Ovary (tissue), 9 donors: ENCODE results near the gene SPAG5. TPM values are rescaled to one million over a fixed set of nuclear protein-coding genes. Genes with fewer than 3 reads are reported as not detected.

Experiments used
- DNase-seq, 5 donors: peaks; one replicate each; pipeline ENCODE4 v3.0.0-alpha.2; 2019 to 2020
- H3K27ac ChIP-seq, 2 donors: fragments of 200-600 bp; one replicate each; pipeline versions ENCODE4 v1.5.1 to v1.8.0; 2019 to 2022
- H3K27me3 ChIP-seq: fragments of 200-600 bp; one replicate; pipeline ENCODE4 v1.8.0; 2022
- H3K36me3 ChIP-seq: fragments of 200-600 bp; sonication (generic); one replicate; pipeline ENCODE4 v1.5.1; 2019
- H3K4me1 ChIP-seq: one replicate; pipeline ENCODE4 v1.8.1; 2013; ENCODE audit warnings: mild to moderate bottlenecking, moderate library complexity; ENCODE audit not compliant: insufficient read depth
- H3K4me3 ChIP-seq: fragments of 200-600 bp; sonication (generic); one replicate; pipeline ENCODE4 v1.5.1; 2017
- H3K9me3 ChIP-seq, 2 donors: fragments of 200-600 bp in 1 of 2; sonication (generic) in 1 of 2; one replicate each; pipeline versions ENCODE4 v1.5.1 to v1.8.1; 2013 to 2019; ENCODE audit warnings: mild to moderate bottlenecking in 1 of 2, moderate library complexity in 1 of 2
- EP300 ChIP-seq: sonication (generic); formaldehyde crosslinking; IDR thresholded peaks from one replicate; pipeline ENCODE4 v1.6.1; 2017; ENCODE audit warnings: antibody characterized with exemption
- POLR2A ChIP-seq: fragments of 450-650 bp; IDR thresholded peaks from one replicate; pipeline ENCODE4 v1.6.1; 2017; ENCODE audit warnings: antibody characterized with exemption, mild to moderate bottlenecking, moderate library complexity
- WGBS, 3 donors: extraction: QIAGEN DNeasy Blood & Tissue Kit in 1 of 3; methylation state at CpG; one replicate each; pipeline versions ENCODE4 v1.1.5 to v1.1.7; 2013 to 2017; 5-methylcytosine and 5-hydroxymethylcytosine counted together
- intact Hi-C, 4 donors: fragments of 100-400 bp; cut with DNase I; formaldehyde crosslinking; loops; one replicate each; pipeline versions ENCODE4 v1.11.0 to v1.15.1; 2022 to 2023
- polyA plus RNA-seq, 2 donors: library from polyadenylated mRNA; stranded (reverse); fragments of 200-250 nt in 1 of 2; fragments of 350-450 nt in 1 of 2; fragmentation: Illumina TruSeq in 1 of 2; extraction: RNeasy Lipid Tissue Mini Kit (QIAGEN cat#74804) in 1 of 2; gene quantifications; one replicate each; pipeline ENCODE4 v1.2.3, GENCODE V29; 2013 to 2014
- total RNA-seq, 7 donors: library from RNA; depleted of rRNA in 2 of 7; stranded (reverse); fragments of >200 nt in 2 of 7; fragmentation: NEBNext Ultra II Directional in 3 of 7; extraction: Animal tissue kit (Norgen Biotek cat#: 25700) in 3 of 7; gene quantifications; one replicate each; pipeline versions ENCODE4 v1.1.0 to v1.2.4, GENCODE V29; 2016 to 2023
- TF ChIP-seq, protein P1 (sequence below), 3 donors: fragments of 450-650 bp in 2 of 3; fragments of 200-600 bp in 1 of 3; IDR thresholded peaks; one replicate each; pipeline versions ENCODE4 v1.5.1 to v1.8.0; 2016 to 2022; ENCODE audit warnings: antibody characterized with exemption in 3 of 3, mild to moderate bottlenecking in 1 of 3
- donor health status: DM: no; HTN: no; CAD: no; lungs with moderate emphysema.
- donor health status: DM: no; HTN: no; CAD: no.
- donor health status: Bipolar disorder and iron deficiency.
- donor health status: DM: yes; HTN: yes; CAD: no.
- donor health status: DM: no; HTN: no; CAD: no.
- donor health status: DM: yes; HTN: yes; CAD: no.

SPAG5 gene
- total and polyA plus RNA-seq, 9 donors = 2.1 to 5.0 (median 3.3) TPM

DNA sequence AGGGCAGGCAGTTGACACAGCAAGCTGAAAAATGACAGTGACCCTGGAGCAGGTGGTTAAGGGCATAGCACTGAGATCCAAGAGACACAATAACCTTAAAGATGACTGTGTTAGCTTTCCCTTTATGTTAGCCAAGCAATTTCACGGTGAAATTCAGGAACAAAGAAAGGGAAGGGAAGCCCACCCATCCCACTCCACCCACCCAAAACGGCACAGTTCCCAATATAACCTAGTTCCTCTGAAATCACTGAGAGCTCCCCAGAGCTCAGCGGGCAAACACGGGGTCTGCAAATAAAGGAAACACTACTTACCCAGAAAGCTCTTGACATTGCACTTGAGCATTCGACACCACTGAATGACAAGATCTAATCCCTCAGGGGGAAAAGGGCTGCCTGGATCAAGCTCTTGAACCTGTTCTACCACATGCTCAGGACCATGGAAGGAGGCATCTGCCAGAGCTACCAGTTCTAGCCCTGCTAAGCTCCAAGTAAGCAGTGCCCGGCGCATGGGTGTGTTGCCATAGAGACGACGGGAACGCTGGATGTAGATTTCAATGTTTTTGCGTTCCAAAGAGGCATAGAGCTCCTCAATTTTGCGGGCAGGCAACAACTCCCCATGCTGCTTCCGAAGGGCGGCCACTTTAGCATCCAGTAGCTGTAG is 35.5 kb upstream of the SPAG5 start:
- DNase-seq = no peak
- Histone ChIP-seq H3K4me3 (no peak overlapping the region), H3K4me1 (no peaks in the 10 kb centered on the region), H3K9me3 (no peaks in the 10 kb centered on the region), H3K36me3 (no peaks in the 10 kb centered on the region), H3K27me3 (no peaks in the 10 kb centered on the region), H3K27ac (no peak overlapping the region)
- TF ChIP-seq, protein P1, sequence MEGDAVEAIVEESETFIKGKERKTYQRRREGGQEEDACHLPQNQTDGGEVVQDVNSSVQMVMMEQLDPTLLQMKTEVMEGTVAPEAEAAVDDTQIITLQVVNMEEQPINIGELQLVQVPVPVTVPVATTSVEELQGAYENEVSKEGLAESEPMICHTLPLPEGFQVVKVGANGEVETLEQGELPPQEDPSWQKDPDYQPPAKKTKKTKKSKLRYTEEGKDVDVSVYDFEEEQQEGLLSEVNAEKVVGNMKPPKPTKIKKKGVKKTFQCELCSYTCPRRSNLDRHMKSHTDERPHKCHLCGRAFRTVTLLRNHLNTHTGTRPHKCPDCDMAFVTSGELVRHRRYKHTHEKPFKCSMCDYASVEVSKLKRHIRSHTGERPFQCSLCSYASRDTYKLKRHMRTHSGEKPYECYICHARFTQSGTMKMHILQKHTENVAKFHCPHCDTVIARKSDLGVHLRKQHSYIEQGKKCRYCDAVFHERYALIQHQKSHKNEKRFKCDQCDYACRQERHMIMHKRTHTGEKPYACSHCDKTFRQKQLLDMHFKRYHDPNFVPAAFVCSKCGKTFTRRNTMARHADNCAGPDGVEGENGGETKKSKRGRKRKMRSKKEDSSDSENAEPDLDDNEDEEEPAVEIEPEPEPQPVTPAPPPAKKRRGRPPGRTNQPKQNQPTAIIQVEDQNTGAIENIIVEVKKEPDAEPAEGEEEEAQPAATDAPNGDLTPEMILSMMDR (IDR thresholded peaks at IDR 0.05) = no peak
- TF ChIP-seq POLR2A (no peak), EP300 (no peak)
- WGBS, 3 donors = 88 to 91% (median 88%) methylated on average over 14 of the region's 14 CpGs
- intact Hi-C loops = no loop called here

DNA sequence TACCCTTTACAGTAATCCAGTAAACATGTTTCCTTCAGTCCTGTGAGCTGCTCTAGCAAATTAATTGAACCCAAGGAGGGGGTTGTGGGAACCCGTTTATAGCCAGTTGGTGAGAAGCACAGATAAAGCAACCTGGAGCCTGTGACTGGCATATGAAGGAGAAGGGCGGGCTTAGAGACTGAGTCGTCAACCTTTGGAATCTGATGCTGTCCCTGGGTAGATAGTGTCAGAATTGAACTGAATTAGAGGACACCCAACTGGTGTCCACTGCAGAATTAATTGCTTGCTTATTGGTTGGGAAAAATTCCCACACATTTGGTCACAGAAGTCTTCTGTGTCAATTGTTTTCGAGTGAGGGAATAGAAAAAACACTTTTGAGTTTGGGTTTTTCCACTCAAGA is 28.0 kb upstream of the SPAG5 start:
- no peaks in the 10 kb centered on the region for H3K27me3 ChIP-seq
- H3K4me1 ChIP-seq = no peaks in the 10 kb centered on the region
- intact Hi-C loops = no loop called here
- no peaks in the 10 kb centered on the region for H3K36me3 ChIP-seq
- H3K4me3 ChIP-seq = no peak overlapping the region
- H3K9me3 ChIP-seq = no peaks in the 10 kb centered on the region
- TF ChIP-seq EP300 (no peak), POLR2A (no peak)
- TF ChIP-seq, protein P1 (IDR thresholded peaks at IDR 0.05) = no peak
- no peak for DNase-seq
- 86 to 92% (median 89%) methylated on average over 4 of the region's 4 CpGs for WGBS, 3 donors
- H3K27ac ChIP-seq = no peak overlapping the region

DNA sequence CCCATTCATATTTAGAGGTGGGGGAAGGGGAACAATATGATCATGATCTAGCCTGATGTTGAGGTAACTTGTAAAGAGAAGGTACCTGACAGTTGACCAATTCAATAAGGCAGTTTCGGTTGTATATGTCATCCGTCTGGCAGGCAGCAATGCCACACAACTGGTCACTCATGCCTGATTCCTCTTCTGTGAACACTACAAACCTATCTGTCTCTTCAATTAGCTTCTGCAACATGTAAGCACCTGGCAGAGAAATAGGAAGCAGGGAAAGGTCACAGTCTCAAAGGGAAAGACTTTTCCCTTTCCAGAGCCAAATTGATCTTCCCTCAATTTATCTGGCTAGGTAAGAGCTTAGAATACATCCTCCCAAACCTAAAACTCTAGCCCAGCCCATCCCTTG is 25.3 kb upstream of the SPAG5 start:
- no peaks in the 10 kb centered on the region for H3K27me3 ChIP-seq
- H3K27ac ChIP-seq = no peak overlapping the region
- WGBS, 3 donors = 93 to 97% (median 97%) methylated on average over 2 of the region's 2 CpGs
- DNase-seq = no peak
- no peaks in the 10 kb centered on the region for H3K9me3 ChIP-seq
- no peak for TF ChIP-seq EP300
- TF ChIP-seq POLR2A = no peak
- TF ChIP-seq, protein P1 (IDR thresholded peaks at IDR 0.05) = no peak
- H3K4me3 ChIP-seq = no peak overlapping the region
- intact Hi-C loops = no loop called here
- H3K36me3 ChIP-seq = no peaks in the 10 kb centered on the region
- H3K4me1 ChIP-seq = no peaks in the 10 kb centered on the region

DNA sequence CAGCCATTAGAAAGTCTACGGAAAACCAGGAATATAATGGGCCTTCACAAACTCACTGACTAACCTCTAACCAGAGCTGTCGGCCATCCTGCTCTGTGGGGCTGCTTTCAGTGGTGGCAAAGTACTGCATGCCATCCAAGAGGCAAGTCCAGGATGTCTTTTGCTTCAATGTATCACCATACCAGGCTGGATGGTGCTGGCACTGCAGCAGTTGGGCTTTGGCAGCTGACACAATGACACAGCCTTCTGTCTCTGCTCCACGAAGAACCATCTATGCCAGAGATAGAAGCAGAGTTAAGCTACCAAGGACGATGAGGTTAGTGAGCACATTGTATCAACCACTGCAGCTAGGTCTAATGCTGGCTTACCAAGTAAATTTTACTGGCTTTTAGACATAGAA is 24.9 kb upstream of the SPAG5 start:
- no peak for DNase-seq
- H3K27ac ChIP-seq = no peak overlapping the region

More for the DNA sequence above, 24.9 kb upstream of the SPAG5 start:
- Histone ChIP-seq H3K4me1 (no peaks in the 10 kb centered on the region), H3K36me3 (no peaks in the 10 kb centered on the region), H3K4me3 (no peak overlapping the region), H3K9me3 (no peaks in the 10 kb centered on the region), H3K27me3 (no peaks in the 10 kb centered on the region)
- TF ChIP-seq, protein P1 (IDR thresholded peaks at IDR 0.05) = no peak
- TF ChIP-seq EP300 (no peak), POLR2A (no peak)
- intact Hi-C loops = no loop called here
- 86 to 91% (median 89%) methylated on average over 4 of the region's 4 CpGs for WGBS, 3 donors
